H9 (cell line): ENCODE data around the gene TENM4. TPM values are rescaled to one million over a fixed set of nuclear protein-coding genes. Genes with fewer than 3 reads are reported as not detected.

ENCODE experiments used
- DNase-seq: peaks from one replicate; pipeline ENCODE4 v3.0.0-alpha.2; 2017
- H2AFZ ChIP-seq: one replicate; pipeline ENCODE4 v1.6.1; 2013; ENCODE audit warnings: mild to moderate bottlenecking, low read length, control low read depth, moderate library complexity
- H2AK5ac ChIP-seq: 2 replicates; pipeline ENCODE4 v1.6.1; 2013; ENCODE audit warnings: low read length, control low read depth, mixed read lengths; ENCODE audit not compliant: insufficient read length
- H2BK120ac ChIP-seq: one replicate; pipeline ENCODE4 v1.6.1; 2013; ENCODE audit warnings: low read depth, mild to moderate bottlenecking, low read length, control low read depth, inconsistent platforms; ENCODE audit not compliant: poor library complexity, severe bottlenecking
- H2BK12ac ChIP-seq: 2 replicates; pipeline ENCODE4 v1.6.1; 2013; ENCODE audit warnings: low read length, control low read depth, mixed read lengths, low read depth; ENCODE audit not compliant: insufficient read length
- H2BK15ac ChIP-seq: 2 replicates; pipeline ENCODE4 v1.6.1; 2013; ENCODE audit warnings: low read depth, low read length, control low read depth
- H2BK20ac ChIP-seq: one replicate; pipeline ENCODE4 v1.6.1; 2013; ENCODE audit warnings: low read depth, mild to moderate bottlenecking, low read length, control low read depth, inconsistent platforms; ENCODE audit not compliant: poor library complexity, severe bottlenecking
- H2BK5ac ChIP-seq: 2 replicates; pipeline ENCODE4 v1.6.1; 2013; ENCODE audit warnings: low read length, control low read depth, mixed read lengths; ENCODE audit not compliant: insufficient read length
- H3K14ac ChIP-seq: 2 replicates; pipeline ENCODE4 v1.6.1; 2013; ENCODE audit warnings: low read length, control low read depth; ENCODE audit not compliant: insufficient read depth
- H3K18ac ChIP-seq: 2 replicates; pipeline ENCODE4 v1.6.1; 2013; ENCODE audit warnings: low read depth, mild to moderate bottlenecking, mixed read lengths, low read length, control low read depth; ENCODE audit not compliant: insufficient read length
- H3K23ac ChIP-seq: 2 replicates; pipeline ENCODE4 v1.6.1; 2013; ENCODE audit warnings: low read length, control low read depth, mixed read lengths, low read depth; ENCODE audit not compliant: insufficient read length
- H3K23me2 ChIP-seq: 2 replicates; pipeline ENCODE4 v1.6.1; 2013; ENCODE audit warnings: low read depth, mild to moderate bottlenecking, mixed read lengths, low read length, control low read depth; ENCODE audit not compliant: insufficient read length, poor library complexity, severe bottlenecking
- H3K27ac ChIP-seq: 2 replicates; pipeline ENCODE4 v1.5.1; 2013; ENCODE audit warnings: low read length, control low read depth, mixed read lengths, low read depth; ENCODE audit not compliant: insufficient read length
- H3K27me3 ChIP-seq: 2 replicates; pipeline ENCODE4 v1.6.1; 2013; ENCODE audit warnings: low read length, control low read depth, inconsistent platforms; ENCODE audit not compliant: insufficient read depth
- H3K4ac ChIP-seq: 2 replicates; pipeline ENCODE4 v1.6.1; 2013; ENCODE audit warnings: low read depth, mild to moderate bottlenecking, control low read depth, inconsistent platforms, low read length, moderate library complexity
- H3K4me1 ChIP-seq: 2 replicates; pipeline ENCODE4 v1.6.1; 2013; ENCODE audit warnings: low read length, control low read depth, inconsistent platforms; ENCODE audit not compliant: insufficient read depth
- H3K4me2 ChIP-seq: 2 replicates; pipeline ENCODE4 v1.6.1; 2013; ENCODE audit warnings: low read length, control low read depth, mixed read lengths; ENCODE audit not compliant: insufficient read length, insufficient read depth
- H3K56ac ChIP-seq: 2 replicates; pipeline ENCODE4 v1.6.1; 2013; ENCODE audit warnings: low read depth, mild to moderate bottlenecking, mixed read lengths, low read length, control low read depth; ENCODE audit not compliant: insufficient read length
- H3K79me1 ChIP-seq: 2 replicates; pipeline ENCODE4 v1.6.1; 2013; ENCODE audit warnings: low read depth, mild to moderate bottlenecking, moderate library complexity, low read length, control low read depth, inconsistent platforms; ENCODE audit not compliant: insufficient read depth, poor library complexity, severe bottlenecking
- H3K79me2 ChIP-seq: 2 replicates; pipeline ENCODE4 v1.6.1; 2013; ENCODE audit warnings: low read length, control low read depth, inconsistent platforms; ENCODE audit not compliant: insufficient read depth
- H3K9ac ChIP-seq: 2 replicates; pipeline ENCODE4 v1.6.1; 2013; ENCODE audit warnings: low read length, control low read depth, mixed read lengths; ENCODE audit not compliant: insufficient read length; ENCODE audit errors: extremely low read depth
- H3K9me3 ChIP-seq: one replicate; pipeline ENCODE4 v1.6.1; 2013; ENCODE audit warnings: low read depth, low read length, inconsistent platforms; ENCODE audit not compliant: control insufficient read depth
- H3T11ph ChIP-seq: one replicate; pipeline ENCODE4 v1.6.1; 2013; ENCODE audit warnings: mild to moderate bottlenecking, low read length, control low read depth, inconsistent platforms
- H4K20me1 ChIP-seq: one replicate; pipeline ENCODE4 v1.6.1; 2013; ENCODE audit not compliant: control insufficient read depth, insufficient read length, insufficient read depth
- H4K5ac ChIP-seq: 2 replicates; pipeline ENCODE4 v1.6.1; 2013; ENCODE audit warnings: low read depth, mild to moderate bottlenecking, mixed read lengths, low read length, control low read depth; ENCODE audit not compliant: insufficient read length
- H4K8ac ChIP-seq: replicated peaks from 2 replicates; pipeline ENCODE4 v1.6.1; 2013; ENCODE audit warnings: low read length, control low read depth, mixed read lengths, low read depth; ENCODE audit not compliant: insufficient read length
- H4K91ac ChIP-seq: 2 replicates; pipeline ENCODE4 v1.6.1; 2013; ENCODE audit warnings: low read depth, mild to moderate bottlenecking, moderate library complexity, mixed read lengths, low read length, control low read depth; ENCODE audit not compliant: insufficient read length
- H3K27ac Mint-ChIP-seq, 3 experiments: 2 replicates in 2 of 3; 3 replicates in 1 of 3; pipeline ENCODE4 v1.8.0; 2020 to 2021; ENCODE audit warnings: mixed read lengths in 3 of 3, mild to moderate bottlenecking in 1 of 3, moderate library complexity in 1 of 3
- H3K27me3 Mint-ChIP-seq: 2 replicates; pipeline ENCODE4 v1.8.0; 2021; ENCODE audit warnings: low read depth, mild to moderate bottlenecking, moderate library complexity, mixed read lengths
- H3K36me3 Mint-ChIP-seq, 3 experiments: 2 replicates in 2 of 3; 3 replicates in 1 of 3; pipeline ENCODE4 v1.8.0; 2020 to 2021; ENCODE audit warnings: low read depth in 3 of 3, mixed read lengths in 3 of 3; ENCODE audit not compliant: insufficient read depth in 1 of 3
- H3K4me1 Mint-ChIP-seq, 2 experiments: 2 replicates each; pipeline ENCODE4 v1.8.0; 2020; ENCODE audit warnings: mixed read lengths in 2 of 2
- H3K4me3 Mint-ChIP-seq, 2 experiments: 2 replicates in 1 of 2; 3 replicates in 1 of 2; pipeline ENCODE4 v1.8.0; 2020 to 2021; ENCODE audit warnings: mild to moderate bottlenecking in 2 of 2, mixed read lengths in 2 of 2, moderate library complexity in 1 of 2
- H3K9me3 Mint-ChIP-seq, 2 experiments: 2 replicates in 1 of 2; 3 replicates in 1 of 2; pipeline ENCODE4 v1.8.0; 2020; ENCODE audit warnings: mild to moderate bottlenecking in 2 of 2, mixed read lengths in 2 of 2, moderate library complexity in 1 of 2
- CTCF ChIP-seq: fragments of 200-600 bp; sonication (generic); conservative IDR thresholded peaks from 3 replicates; pipeline ENCODE4 v1.8.0; 2021; ENCODE audit warnings: antibody characterized with exemption, mild to moderate bottlenecking
- WGBS: extraction: QIAGEN DNeasy Blood & Tissue Kit; methylation state at CpG from one replicate; pipeline ENCODE4 v1.1.7; 2013; ENCODE audit warnings: missing lambda C conversion rate, low lambda C conversion rate, mixed read lengths; ENCODE audit not compliant: insufficient read length; ENCODE audit errors: extremely low coverage; 5-methylcytosine and 5-hydroxymethylcytosine counted together
- total RNA-seq: library from RNA; stranded (reverse); gene quantifications from 2 replicates; pipeline ENCODE4 v1.2.1, GENCODE V29; 2021

Gene TENM4
- total RNA-seq, 1 experiment from 2014 or later = 4.6 TPM

- no peak overlapping the region for H3K14ac ChIP-seq
- H3K27ac ChIP-seq = no peak overlapping the region
- no peak overlapping the region for H2BK5ac ChIP-seq
- no peak overlapping the region for H2BK12ac ChIP-seq
- DNase-seq = no peak
- no peak overlapping the region for H3T11ph ChIP-seq
- no peak overlapping the region for H4K5ac ChIP-seq
- Mint-ChIP-seq H3K27ac (no peak overlapping the region), H3K4me1 (peaks cover 31 to 37% of the 10 kb centered on the region in 2 experiments), H3K4me3 (no peak overlapping the region), H3K9me3 (peaks cover 11 to 12% of the 10 kb centered on the region in 2 experiments), H3K36me3 (peaks cover 4 to 15% (median 6%) of the 10 kb centered on the region in 3 experiments; a peak in 6 of 7 replicates), H3K27me3 (peaks cover 67% of the 10 kb centered on the region)
- no peak overlapping the region for H3K23ac ChIP-seq
- no peaks in the 10 kb centered on the region for H3K9me3 ChIP-seq
- H3K18ac ChIP-seq = no peak overlapping the region
- H3K4me2 ChIP-seq = no peak overlapping the region
- H3K79me2 ChIP-seq = no peaks in the 10 kb centered on the region
- no peak overlapping the region for H2BK120ac ChIP-seq
- H2BK20ac ChIP-seq = no peak overlapping the region
- H2BK15ac ChIP-seq = no peak overlapping the region
- H3K23me2 ChIP-seq = no peaks in the 10 kb centered on the region
- H4K8ac ChIP-seq = no peak overlapping the region
- H3K4ac ChIP-seq = no peak overlapping the region
- no peak for TF ChIP-seq CTCF
- WGBS = no CpG with 5 or more reads among the region's 4 CpGs
- H2AFZ ChIP-seq = no peak overlapping the region
- no peaks in the 10 kb centered on the region for H3K4me1 ChIP-seq
- no peak overlapping the region for H2AK5ac ChIP-seq
- no peak overlapping the region for H3K9ac ChIP-seq
- H4K20me1 ChIP-seq = no peaks in the 10 kb centered on the region
- H3K27me3 ChIP-seq = peaks cover 15% of the 10 kb centered on the region; the same call in 1 of the 2 replicates
- H3K79me1 ChIP-seq = no peaks in the 10 kb centered on the region
- H4K91ac ChIP-seq = no peak overlapping the region
- H3K56ac ChIP-seq = no peak overlapping the region
Measured at GRCh38 chr11:78935398-78936068, 505.3 kb downstream of the TENM4 start.
